ENCODE data around the gene CCDC138. TPM values are rescaled to one million over a fixed set of nuclear protein-coding genes. Genes with fewer than 3 reads are reported as not detected.

CCDC138 gene
- total RNA-seq, 1 experiment from 2014 or later: 8.8 TPM

DNA sequence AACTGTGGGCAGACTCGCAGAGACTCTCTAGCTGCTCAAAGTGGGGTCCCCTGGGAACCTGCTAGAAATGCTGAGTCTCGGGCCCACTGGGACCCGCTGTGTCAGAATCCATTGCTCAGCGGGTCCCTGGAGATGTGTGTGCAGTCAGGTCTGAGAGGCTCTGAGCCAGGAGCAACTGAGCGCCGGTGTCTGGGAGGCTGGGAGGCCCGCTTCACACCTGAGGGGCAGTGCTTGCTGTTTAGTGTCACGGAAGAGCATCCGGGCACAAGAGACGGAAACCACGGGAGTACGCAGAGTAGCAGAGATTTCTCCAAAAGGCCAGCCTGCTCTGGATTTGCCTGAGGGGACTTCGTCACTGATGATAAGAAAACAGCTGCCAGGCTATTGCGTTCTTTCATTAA lies 132.4 kb downstream of the CCDC138 start:
- no peak for DNase-seq (ENCODE audit: low spot score)

DNA sequence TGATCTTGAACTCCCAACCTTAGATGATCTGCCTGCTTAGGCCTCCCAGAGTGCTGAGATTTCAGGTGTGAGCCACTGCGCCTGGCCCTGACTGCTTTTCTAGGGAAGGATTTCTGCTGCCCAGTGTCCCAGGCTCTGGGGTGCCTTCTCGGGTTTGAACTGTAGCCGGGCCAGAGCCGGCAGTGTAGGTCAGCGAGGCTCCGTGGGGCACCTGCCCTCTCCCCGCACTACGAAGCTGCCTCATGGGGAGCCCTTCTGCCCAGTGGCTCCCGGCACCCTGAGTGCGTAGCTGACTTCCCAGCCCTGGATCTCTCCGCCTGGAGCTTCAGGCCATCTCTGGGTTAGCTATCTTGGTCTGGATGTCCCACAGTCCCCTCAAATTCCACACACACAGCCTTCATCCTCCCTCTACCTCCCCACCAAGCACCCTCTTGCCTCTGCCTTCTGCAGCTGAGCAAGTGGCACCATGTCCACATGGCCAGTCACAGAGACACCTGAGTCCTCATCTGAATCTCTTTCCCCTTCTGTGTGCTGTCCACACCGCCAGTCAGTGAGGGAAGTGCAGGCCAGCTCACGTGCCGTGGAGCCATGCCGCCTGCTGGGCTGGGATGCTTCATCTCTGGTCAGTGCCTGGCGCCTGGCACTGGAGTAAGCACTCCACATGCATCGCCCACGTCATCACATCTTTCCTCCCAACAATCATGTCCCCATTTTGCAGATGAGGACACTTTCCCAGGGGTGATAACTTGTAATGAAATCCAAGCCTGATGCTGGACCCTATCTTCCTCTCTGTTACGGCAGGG lies 133.2 kb downstream of the CCDC138 start:
- no peak for DNase-seq (ENCODE audit: low spot score)

DNA sequence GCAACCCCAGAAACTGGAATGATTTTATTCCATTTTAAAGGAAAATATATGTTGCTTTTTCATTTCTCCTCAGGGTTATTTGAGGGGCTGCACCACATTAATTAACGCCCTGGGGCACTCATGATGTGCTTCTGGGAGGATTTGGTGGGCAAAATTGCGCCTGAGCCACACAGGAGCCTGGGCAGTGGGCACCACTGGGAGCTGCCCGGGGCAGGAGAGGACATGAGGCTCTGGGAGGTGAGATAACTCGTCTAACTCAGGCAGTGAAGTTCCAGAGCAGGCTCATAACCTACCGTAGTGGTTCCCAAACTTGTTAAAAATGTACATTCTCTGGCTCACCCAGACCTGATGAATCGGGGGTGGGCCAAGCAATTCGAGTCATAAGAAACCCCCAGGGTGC lies 134.1 kb downstream of the CCDC138 start:
- no peak for DNase-seq (ENCODE audit: low spot score)

DNA sequence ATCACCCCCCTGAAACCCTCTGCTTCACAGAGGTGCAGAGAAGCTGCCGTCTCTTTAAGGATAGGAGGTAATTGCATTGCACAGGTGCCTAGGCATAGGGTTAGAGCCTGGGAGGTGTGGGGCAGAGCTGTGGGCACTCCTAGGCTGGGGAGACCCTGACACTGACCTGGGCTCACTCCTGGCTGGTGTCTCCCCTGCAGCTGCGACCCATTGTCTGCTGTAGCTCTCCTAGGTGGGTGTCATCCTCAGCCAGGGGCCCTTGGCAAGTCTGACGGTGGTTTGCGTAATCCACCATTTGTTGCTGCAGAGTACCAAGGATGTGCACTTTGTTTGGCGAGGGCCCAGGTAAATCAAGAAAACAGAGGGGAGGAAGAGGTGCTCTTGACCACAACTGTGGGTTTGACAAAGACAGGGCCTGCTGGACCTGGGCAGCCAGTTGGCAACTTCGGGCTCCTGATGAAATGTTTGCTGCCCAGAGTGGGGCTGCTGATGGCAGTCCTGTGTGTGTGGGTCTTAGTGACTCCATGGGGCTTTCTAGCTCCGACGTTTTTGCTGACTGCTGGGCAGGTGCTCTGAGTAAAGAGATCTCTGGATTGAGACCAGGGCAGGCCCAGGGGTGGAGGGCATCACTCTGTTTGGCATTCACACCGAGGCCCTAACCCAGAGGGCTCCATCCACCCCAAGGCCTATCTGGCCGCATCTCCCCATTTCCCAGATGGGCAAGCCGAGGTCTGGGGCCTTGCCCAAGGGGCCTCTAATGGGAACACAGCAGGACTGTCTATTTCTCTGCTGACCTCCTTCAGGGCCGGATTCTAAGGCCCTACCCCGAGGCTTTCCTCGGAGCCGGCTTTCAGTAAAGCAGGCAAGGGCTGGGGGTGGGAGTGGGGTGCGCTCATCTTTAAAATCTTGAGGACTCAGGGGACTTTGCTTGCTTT lies 134.8 kb downstream of the CCDC138 start:
- DNase-seq (ENCODE audit: low spot score): no peak

DNA sequence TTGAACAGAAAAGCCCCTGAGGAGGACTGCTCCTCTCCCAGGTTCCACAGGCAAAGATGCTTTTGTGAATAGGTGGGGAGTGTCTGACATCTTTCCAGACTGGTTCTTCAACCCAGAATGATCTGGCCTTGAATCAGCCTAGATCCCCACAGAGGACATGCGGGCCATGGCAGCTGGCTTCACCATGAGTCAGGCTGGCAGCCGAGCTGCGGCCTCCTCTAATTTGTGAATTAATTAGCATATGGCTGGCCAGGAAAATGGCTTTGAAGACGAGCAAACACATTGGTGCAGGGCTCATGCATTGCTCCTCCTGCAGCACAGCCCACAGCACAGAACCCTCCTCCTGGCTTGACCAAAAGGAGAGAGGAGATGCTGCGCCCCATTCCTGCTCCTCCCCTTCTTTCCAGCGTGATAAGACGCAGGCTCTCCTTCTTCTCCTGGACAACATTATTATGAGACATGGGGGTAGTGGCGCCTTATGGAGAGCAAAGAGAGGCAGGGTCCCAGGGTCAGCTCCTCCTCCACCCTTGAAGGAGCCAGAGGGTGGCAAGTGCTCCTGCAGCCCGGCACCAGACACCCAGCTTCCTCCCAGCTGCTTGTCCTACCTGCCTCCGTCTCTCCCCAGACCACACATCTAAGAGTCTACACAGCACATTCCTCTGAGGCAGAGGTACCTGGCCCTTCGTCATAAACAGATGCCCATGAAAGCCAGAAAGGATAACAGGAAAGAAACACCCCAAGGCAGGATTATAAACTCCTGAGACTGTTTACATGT lies 135.8 kb downstream of the CCDC138 start:
- DNase-seq (ENCODE audit: low spot score): no peak

DNA sequence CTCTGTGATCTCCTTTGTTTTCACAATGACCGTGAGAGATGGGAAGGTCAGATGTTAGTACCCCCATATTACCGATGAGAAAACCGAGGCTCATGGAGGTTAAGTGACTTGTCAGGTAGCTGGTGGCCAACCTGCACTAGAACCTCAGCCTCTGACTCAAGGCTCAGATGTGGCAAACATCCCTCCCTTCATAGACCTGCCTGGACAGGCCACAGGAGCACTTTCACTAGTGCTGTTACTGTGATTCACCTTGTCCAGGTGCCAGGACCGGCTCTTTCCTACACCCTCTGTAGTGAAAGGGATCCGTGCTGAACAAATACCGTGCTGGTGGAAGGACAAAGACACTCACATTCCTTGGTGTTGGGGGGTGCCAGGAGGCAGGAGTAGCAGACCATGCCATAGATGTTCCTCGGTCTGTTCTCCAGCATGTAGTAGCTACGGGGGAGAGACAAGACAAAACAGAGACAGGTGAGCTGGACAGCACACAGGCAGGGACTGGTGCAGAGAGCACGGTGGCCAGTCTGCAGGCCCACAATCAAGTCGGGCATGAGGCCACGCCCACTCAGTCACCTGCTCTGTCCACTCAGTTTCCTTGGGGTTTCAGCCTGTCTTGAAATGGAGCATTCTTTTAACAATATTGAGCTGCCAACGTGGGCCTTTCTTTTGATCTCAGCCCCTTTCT lies 136.6 kb downstream of the CCDC138 start:
- no peak for DNase-seq (ENCODE audit: low spot score)

DNA sequence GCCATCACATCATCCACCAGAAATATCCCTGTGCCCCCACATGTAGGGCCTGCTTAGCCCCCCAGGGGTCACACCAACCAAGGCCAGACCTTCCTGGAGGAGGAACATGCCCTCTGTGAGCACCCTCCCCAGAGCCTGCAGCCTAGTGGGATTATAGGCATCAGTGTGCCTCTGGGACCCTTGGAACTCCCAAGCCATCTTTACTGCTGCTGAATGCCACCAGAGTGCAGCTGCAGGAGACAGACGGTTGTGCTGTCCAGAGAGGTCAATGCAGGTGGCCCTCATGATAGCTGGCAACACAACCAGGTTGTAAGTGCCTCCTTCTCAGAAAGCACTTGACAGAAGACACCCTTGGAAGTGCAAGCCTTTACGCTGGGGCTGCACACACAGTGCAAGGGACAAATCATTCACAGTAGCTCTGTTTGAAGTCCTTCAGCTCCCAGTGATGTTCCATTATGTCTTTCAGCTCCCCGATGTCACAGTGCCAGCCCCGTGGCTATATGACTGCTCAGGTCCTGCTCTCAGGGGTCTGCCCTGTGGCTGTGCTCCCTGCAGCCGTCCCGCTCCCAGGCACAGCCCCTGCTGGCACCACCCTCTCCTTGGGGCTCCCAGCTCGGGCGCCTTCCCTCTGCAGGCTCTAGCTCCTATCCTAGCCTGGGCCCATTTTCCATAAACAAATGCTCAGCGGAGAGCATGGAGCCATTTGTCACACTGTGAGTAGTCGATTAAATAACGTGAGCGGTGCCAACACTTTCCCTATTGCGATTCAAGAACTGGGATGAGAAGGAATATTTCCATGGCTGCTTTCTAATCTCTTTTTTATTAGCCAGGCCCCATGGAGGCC lies 137.4 kb downstream of the CCDC138 start:
- DNase-seq (ENCODE audit: low spot score): no peak

DNA sequence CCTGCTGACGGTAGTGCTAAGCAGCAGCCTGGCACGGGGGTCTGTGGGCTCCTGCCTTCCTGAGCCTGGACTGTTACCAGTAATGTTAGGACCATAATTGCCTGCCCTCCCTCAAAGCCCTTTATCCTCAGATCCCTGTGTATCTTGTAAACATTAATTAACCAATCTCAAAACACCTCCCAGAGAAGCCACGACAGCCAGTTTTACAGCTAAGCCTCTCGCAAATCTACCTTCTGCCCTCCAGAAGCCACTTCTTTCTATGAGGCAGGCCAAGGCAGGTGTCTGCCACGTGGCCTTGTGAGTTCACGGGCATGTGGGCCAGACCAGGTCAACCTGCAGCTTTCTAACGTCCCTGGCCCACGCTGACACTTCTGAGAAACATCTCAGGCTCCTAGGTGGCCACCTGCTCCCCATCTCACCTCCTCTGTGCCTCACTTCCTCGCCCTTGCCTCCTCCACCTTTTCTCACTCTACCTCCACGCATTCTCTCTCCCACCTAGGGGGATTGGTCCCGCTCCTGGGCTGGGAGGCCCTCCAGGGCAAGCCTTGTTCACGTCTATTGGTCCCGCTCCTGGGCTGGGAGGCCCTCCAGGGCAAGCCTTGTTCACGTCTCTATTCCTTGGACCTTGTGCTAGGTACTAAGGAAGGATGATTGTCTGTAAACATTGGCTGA lies 138.1 kb downstream of the CCDC138 start:
- no peak for DNase-seq (ENCODE audit: low spot score)

DNA sequence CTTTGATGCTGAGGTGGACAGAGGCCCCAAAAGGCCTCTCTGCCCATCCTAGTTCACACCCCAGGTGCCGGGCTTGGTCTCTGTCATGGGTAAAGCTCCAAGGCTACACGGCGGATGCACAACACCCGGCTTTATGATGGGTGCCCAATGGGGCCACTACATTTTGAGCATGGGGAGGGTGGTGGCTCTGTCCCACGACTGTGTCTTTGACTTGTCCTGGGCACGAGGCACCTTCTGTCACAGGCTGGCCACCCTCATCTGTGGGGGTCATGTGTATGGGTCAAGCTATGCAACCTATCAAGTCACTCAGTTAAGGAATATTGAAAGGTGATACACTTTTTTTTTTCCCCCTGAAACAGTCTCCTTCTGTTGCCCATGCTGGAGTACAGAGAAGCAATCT lies 138.7 kb downstream of the CCDC138 start:
- DNase-seq (ENCODE audit: low spot score): no peak

DNA sequence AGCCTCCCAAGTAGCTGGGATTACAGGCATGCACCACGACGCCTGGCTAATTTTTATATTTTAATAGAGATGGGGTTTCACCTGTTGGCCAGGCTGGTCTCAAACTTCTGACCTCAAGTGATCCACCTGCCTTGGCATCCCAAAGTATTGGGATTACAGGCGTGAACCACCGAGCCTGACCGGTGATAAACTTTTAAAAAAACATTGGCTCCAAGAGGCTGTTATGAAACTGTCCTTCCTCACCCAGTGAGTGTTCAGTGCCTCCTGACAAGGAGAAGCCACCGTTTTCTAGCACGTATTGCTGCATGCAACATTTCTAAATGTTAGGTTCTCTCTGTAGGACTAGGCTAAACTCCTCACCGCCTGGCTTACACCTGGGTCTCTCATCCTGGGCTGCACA lies 139.2 kb downstream of the CCDC138 start:
- DNase-seq (ENCODE audit: low spot score): no peak

Other genes starting within 250 kb of the CCDC138 start
- 19.7 and 25.4 TPM in 2 replicates for gene RANBP2, start 67.3 kb upstream of the CCDC138 start, total RNA-seq (2014; rRNA removed; shearing (Covaris generic))
- gene EDAR, start 202.4 kb downstream of the CCDC138 start, total RNA-seq (2014; rRNA removed; shearing (Covaris generic)): not detected in 2 replicates

All from H4 (cell line).